GM21515 (cell line): ENCODE results near the gene TLE4.

Experiments
- ATAC-seq: cut with Tn5 transposase; IDR thresholded peaks from one replicate; pipeline ENCODE4 v1.9.1; 2021; ENCODE audit not compliant: unreplicated experiment

Gene TLE4

GRCh38 chr9:79570448-79571308 lies 1.1 kb upstream of the TLE4 start:
- no peak for ATAC-seq

DNA sequence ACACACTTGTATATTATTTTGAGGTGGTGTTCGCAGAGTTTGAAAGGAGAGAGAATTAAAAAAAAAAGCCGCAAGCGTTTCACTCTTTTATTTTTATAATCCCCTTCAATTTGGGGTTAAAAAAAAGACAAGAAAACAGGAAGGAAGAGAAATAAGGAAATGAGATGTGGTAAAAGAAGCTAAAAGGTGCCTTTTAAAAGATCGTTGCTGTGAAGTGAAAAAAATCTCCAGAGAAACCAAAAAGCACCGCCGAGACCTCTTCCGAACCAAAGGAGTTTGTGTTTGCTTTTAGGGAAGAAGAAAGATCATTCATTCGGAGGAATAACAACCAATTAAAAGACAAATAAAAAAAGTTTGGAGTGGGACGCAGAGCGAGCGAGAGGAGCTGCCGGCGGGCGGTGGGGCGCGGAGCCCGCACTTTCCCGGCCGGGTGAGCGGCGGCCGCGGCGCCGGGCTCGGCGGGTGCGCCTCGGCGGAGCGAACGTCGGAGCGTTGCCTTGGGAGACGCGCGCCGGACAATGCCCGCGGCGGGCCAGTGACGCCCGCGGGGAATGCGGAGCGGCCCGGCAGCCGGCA lies 355 bp downstream of the TLE4 start:
- no peak for ATAC-seq

DNA sequence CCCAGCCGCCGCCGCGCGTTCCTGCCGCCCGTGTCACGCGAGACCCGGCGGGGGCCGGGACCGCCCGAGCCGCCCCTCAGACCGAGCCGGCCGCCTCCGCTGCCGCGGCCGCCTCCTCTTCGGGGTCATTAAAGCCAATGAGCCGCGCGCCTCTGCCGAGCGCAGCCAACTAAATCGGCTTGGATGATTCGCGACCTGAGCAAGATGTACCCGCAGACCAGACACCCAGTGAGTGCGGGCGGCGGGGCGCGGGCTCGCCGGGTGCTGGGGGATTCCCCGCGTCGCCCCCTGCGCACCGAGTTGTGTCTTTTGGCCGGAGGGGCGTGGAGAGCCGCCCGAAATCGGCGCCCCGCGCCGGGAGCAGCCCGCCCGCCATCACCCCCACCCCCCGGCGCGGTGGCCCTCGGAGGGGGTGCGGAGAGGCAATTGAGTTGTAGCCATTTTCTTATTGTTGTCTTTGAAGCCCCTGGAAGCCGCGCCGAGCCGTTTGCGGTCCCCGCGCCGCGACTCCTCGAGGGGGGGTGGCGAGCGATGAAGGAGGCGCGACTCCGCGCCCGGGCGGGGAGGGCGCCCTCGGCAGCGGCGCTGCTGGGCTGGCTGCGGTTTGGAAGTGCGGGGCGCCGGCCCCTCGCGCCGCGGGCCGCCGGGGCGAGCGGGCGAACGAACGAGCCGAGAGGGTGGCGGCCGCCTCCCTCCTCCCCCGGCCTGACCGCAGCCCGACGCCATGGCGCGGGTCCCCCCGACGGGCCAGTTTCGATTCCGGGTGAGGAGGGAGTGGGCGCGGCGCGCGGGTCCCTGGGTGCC lies 1.0 kb downstream of the TLE4 start:
- ATAC-seq = no peak

DNA sequence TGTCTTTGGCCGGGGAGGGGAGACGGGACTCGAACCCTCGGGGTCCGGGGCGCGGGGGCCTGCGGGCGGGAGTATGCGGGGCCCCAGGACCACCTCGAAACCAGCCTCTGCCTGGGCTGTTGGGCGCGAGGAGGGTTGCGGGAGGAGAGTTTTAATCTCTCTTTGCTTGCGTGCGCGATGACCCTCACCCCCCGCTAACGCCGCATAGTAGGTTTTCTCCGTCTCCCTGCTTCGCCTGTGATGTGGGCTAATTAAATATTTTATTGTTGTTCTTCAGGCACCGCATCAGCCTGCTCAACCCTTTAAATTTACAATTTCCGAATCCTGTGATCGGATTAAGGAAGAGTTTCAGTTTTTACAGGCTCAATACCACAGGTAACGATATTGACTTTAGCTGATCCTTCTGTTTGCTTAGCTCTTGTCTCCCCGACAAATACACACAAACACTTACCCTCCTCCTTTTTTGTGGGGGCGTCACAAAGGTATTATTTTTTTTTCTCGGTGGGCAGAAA lies 1.7 kb downstream of the TLE4 start:
- no peak for ATAC-seq

DNA sequence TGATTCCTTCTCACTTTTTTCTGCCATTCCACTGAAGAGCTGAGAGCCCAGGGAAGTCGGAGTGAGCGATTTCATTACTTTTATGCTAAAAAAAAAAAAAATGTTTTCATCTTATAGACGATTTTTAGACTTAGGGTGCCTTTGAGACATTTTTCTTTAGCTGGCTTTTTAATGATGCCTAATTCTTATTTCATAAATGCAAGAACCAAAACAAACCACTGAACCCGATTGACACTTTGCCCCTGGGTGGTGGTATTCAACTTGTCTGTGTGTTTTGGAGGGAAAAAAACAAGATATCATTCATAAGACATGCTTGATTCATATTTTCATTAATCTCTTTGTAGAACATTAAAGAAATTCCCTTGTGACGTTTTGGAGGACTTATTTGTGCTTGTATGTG lies 2.4 kb downstream of the TLE4 start:
- ATAC-seq = no peak

DNA sequence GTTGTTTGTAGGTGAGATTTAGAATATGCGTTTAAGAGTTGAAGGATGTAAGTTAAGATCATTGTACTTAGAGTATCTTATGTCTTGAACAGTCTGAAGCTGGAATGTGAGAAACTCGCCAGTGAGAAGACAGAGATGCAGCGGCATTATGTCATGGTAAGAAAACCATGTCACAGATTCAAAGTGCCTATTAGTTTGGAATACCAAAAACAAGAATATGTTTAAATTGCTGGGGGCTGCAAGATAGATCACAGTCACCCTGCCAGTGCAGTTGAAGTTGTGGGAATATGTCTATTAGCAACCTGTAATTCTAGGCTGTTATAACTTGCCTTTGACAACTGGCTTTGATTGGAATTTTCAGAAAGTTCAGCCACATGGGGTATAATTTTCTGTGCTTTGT lies 3.0 kb downstream of the TLE4 start:
- ATAC-seq = no peak

DNA sequence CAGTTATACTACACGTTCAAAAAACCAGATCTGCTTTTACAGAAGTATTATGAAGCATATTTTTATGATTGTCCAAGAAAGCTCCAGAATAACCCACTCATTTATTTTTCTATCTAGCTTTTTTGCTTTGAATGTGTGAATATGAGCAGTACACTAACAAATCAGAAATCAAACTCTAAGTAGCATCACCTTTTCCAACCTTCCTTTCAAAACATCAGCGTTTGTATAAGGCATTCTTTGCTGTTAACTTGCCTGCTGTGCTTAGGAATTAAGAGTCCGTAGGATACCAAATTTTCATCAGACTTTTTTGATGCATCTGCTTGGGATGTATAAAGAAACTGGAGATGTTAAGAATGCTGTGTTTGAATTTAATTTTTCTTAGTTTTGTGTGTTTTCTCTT lies 3.8 kb downstream of the TLE4 start:
- ATAC-seq = no peak

- ATAC-seq = no peak
Observed at GRCh38 chr9:79577969-79578723, 6.4 kb downstream of the TLE4 start.

GRCh38 chr9:79578891-79579290 lies 7.1 kb downstream of the TLE4 start:
- no peak for ATAC-seq

- ATAC-seq = no peak
Observed at GRCh38 chr9:79579624-79580023, 7.9 kb downstream of the TLE4 start.

DNA sequence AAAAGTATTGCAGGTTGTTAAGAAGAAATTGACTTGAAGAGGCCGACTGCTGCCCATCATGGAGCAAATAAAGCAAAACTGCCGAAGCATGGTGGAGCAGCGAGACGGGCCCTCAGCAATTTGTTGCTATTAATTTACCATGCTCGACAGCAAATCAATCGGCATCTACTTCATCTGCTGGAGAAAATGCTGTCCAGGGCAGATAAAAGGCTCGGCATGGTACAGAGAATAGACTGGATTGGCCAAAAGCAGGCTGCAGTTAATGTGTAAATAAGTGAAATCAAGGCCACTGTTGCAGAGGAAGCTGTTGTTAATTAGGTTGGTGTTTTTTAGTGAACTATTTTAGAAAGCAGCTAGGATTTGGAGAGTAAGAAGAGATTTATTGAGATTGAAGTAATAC lies 8.3 kb downstream of the TLE4 start:
- no peak for ATAC-seq

DNA sequence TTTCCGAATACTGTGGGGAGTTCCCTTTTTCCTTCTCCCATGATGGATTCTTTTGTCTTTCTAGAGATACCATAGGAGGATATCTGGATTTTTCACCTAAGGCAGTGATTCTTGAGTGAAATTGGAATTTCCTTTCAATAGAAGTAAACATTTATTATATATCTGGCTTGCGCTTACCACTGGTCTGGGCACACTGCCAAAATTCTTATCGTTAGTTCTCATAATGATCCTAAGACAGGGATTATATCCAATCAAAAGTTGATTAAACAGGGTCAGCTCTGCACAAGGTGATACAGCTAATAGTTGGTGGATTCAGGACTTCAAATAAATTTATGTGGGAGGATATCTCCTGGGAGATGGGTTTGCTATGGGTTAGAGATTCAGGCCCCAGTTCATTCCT lies 9.6 kb downstream of the TLE4 start:
- no peak for ATAC-seq

DNA sequence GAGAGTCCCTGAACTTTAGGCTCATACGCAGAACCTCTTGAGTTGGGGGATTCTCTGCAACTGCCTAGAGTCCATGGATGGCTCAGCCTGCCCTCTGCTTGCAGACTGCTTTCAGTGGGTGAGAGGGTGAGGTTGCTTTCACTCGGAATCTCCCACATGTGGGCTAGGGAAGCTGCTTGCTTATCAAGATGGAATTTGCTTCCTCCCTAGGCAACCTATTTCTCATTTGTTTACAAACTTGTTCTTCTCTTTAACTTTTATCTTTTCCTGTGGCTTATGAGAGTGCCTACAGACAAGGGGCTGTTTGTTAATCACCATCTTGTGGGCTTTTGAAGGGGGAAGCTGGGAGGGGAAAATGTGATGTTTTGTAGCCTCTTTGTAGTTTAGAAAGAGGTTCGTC lies 10.0 kb downstream of the TLE4 start:
- no peak for ATAC-seq

DNA sequence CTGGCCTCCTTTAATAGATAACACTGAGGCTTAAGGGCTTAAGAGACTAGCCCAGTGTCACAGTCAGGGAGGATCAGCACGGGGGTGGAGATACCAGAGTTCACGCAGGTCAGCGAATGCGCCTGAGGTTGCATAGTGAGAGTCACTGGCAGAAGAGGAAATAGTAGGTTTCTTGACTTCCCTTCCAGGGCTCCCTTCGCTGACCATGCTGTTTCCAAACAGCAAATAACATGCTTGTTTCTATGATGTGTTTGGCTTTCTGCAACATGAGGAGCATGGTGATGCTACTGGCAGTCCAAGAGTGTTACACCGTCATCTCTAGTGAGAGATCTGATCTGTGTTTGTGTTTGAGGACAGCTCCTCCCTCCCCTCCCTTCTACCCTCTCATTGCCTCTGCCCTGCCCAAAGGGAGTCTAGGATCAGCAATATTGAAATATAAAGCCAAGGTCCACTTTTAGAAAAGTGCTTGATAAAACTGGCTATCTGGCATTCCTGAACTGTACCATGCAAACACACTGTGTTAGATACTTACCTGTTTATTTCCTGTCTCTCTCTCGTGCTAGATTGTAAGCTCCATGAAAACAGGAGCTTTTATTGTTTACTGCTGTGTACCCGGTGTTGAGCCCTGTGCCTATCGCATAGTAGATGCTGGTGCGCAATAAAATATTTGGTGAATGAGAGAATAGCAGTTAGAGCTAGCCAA lies 12.3 kb downstream of the TLE4 start:
- ATAC-seq = no peak

GRCh38 chr9:79584655-79584982 lies 12.9 kb downstream of the TLE4 start:
- no peak for ATAC-seq

DNA sequence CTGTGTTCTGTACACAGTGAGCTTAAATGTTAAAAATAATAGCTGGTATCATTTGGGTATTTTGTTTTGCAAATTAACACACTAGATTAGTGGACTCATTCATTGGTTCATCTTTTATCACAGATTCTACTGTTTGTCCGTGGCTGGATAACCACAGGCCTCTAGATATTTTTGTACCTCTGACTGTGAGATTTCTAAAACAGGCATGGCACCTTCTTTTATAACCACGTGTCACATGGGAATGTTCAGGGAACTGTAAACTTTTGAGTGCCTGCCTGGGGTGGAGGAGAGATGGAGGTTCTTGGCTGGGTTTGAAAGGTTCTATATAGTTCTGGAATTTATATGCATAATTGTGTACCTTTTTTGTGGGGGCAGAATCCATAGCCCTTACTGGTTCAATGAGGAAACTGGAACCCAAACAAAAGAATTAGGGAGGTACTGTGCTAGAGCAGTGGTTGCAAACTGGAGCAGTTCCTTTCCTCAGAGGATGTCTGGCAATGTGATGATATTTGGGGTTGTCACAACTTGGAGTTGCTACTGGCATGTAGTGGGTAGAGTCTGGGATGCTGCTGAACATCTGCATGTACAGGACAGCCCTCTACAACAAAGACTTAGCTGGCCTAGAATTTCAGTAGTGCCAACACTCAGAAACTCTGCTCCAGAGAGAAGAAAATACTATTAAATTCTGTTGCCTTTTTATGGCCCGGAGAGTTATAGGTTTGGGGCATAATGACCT lies 16.9 kb downstream of the TLE4 start:
- ATAC-seq = no peak

GRCh38 chr9:79591458-79591857 lies 19.7 kb downstream of the TLE4 start:
- ATAC-seq = no peak

- ATAC-seq = no peak
Observed at GRCh38 chr9:79592726-79593493, 21.1 kb downstream of the TLE4 start.
